Adipocyte (in vitro differentiated cells): ENCODE measurements around the gene TMEM35A.
"Not testable (repeated sequence)": the region's sequence is repeated elsewhere in the genome, so short reads cannot be mapped to it uniquely, and the experiment has no call there.

Experiments used
- DNase-seq: peaks from one replicate; pipeline ENCODE4 v3.0.0-alpha.2; 2015; ENCODE audit warnings: low read depth
- H3K27me3 ChIP-seq: replicated peaks from 2 replicates; pipeline ENCODE4 v1.7.0; 2013; ENCODE audit warnings: mild to moderate bottlenecking, low read length, moderate library complexity; ENCODE audit not compliant: control insufficient read depth, insufficient read depth
- H3K36me3 ChIP-seq: 2 replicates; pipeline ENCODE4 v1.7.0; 2013; ENCODE audit warnings: low read length, mild to moderate bottlenecking, moderate library complexity; ENCODE audit not compliant: control insufficient read depth, insufficient read depth, severe bottlenecking
- H3K4me1 ChIP-seq: 2 replicates; pipeline ENCODE4 v1.7.0; 2013; ENCODE audit warnings: mild to moderate bottlenecking, low read length, moderate library complexity; ENCODE audit not compliant: control insufficient read depth, insufficient read depth
- H3K4me3 ChIP-seq: 2 replicates; pipeline ENCODE4 v1.7.0; 2013; ENCODE audit warnings: mild to moderate bottlenecking, low read length, moderate library complexity
- H3K9ac ChIP-seq: 2 replicates; pipeline ENCODE4 v1.7.0; 2013; ENCODE audit warnings: mild to moderate bottlenecking, low read length, moderate library complexity
- H3K9me3 ChIP-seq: 2 replicates; pipeline ENCODE4 v1.7.0; 2013; ENCODE audit warnings: mild to moderate bottlenecking, low read length, moderate library complexity; ENCODE audit not compliant: control insufficient read depth

The TMEM35A gene

DNA sequence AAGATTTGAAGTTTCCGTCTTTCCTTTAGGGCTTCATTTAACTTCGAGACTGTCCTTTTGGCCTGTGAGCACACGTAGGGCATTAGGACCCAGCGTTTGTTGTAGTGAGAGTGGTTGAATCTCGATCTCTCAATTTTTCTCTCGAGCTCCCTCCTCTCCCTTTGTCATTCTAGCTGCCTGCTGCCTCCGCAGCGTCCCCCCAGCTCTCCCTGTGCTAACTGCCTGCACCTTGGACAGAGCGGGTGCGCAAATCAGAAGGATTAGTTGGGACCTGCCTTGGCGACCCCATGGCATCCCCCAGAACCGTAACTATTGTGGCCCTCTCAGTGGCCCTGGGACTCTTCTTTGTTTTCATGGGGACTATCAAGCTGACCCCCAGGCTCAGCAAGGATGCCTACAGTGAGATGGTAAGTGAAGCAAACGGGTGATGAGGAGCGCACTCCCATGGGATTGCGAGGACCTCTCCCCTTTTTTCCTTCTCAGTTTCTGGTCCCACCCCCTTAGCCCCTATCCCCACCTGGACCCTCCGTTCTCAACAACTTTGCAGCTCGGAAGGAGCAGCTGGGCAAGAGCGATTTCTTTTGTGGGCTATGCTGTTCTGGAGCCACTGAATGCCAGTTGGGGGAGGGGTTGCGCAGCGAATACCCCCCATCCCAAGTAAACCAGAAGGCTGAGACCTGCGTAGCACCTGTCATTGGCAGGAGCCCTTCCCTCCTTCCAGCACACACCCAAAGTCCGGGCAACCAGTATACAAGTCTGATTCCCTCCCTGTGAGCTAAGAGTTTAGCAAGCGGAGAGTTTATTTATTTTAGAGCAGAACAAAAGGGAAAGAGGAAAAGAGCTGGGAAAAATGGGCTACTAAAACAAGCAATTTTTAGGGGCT, at the start of gene TMEM35A:
TMEM35A (plus strand) TSS at position 164 of the 883 bp plus-strand sequence; CDS start at position 288, 124 bp downstream.
- no peaks in the 10 kb centered on the region for H3K9me3 ChIP-seq
- peaks cover 12% of the 10 kb centered on the region for H3K27me3 ChIP-seq
- H3K4me3 ChIP-seq = peak within 1 kb of the TSS; percentile 67
- peak; percentile 44 for DNase-seq
- H3K9ac ChIP-seq = peak within 1 kb of the TSS; percentile 7
- H3K36me3 ChIP-seq = no peaks in the 10 kb centered on the region
- no peaks in the 10 kb centered on the region for H3K4me1 ChIP-seq

- H3K4me1 ChIP-seq = no peaks in the 10 kb centered on the region
- no peaks in the 10 kb centered on the region for H3K27me3 ChIP-seq
- H3K36me3 ChIP-seq = peaks cover 8% of the 10 kb centered on the region
- no peaks in the 10 kb centered on the region for H3K9me3 ChIP-seq
- H3K9ac ChIP-seq = no peak overlapping the region
- DNase-seq = no peak
- no peak overlapping the region for H3K4me3 ChIP-seq
These were observed 49.0 kb upstream of the TMEM35A start for GRCh38 chrX:101029665-101030064.

GRCh38 chrX:101037231-101037630, 41.4 kb upstream of the TMEM35A start:
- H3K4me3 ChIP-seq = no peak overlapping the region

DNA sequence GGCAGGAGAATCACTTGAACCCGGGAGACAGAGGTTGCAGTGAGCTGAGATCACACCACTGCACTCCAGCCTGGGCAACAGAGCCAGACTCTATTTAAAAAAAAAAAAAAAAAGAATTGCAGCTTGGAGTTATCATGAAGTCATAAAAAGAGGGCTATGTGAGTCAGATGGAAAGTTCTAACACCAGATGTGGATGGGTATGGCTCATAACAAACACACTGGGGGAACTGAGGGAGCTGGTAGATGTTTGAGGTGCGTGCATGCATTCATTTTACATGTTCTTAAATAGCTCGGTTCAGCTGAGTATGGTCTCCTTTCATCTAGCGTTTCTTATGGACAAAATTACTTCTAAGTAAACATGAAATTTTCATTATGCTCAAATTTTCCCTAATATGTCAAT, 38.5 kb upstream of the TMEM35A start:
- Histone ChIP-seq H3K9me3 (no peaks in the 10 kb centered on the region), H3K9ac (no peak overlapping the region), H3K27me3 (no peaks in the 10 kb centered on the region), H3K4me3 (no peak overlapping the region), H3K4me1 (no peaks in the 10 kb centered on the region), H3K36me3 (peaks cover 8% of the 10 kb centered on the region)
- no peak for DNase-seq

More at GRCh38 chrX:101037231-101037630, 41.4 kb upstream of the TMEM35A start:
- H3K9ac ChIP-seq = no peak overlapping the region
- no peaks in the 10 kb centered on the region for H3K9me3 ChIP-seq
- DNase-seq = no peak
- no peaks in the 10 kb centered on the region for H3K27me3 ChIP-seq
- peaks cover 8% of the 10 kb centered on the region for H3K36me3 ChIP-seq
- no peaks in the 10 kb centered on the region for H3K4me1 ChIP-seq

DNA sequence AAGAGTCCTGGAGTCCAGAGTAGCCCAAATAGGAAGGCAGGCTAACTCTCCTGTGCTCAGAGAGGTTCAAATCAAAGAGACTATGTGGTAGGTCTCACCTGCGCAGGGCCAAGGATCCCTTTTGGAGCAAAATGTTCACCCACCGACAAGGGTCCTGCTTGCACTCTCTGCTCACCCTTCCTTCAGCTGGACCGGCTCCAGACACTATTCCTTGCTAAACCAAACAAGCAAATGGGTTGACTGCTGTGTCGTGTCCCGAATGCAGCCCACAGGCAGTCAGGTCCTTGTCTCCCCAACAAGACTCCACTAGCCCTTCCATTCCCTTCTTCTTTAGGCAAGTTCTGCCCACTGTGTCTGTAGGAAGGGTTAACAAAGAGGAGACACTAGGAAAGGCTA, 27.5 kb upstream of the TMEM35A start:
- peak overlapping the region; percentile 90 for H3K9ac ChIP-seq
- no peaks in the 10 kb centered on the region for H3K36me3 ChIP-seq
- peak overlapping the region; percentile 92 for H3K4me3 ChIP-seq
- H3K4me1 ChIP-seq = no peaks in the 10 kb centered on the region
- no peaks in the 10 kb centered on the region for H3K27me3 ChIP-seq
- no peaks in the 10 kb centered on the region for H3K9me3 ChIP-seq
- no peak for DNase-seq

- H3K9me3 ChIP-seq = no peaks in the 10 kb centered on the region
- peak within 1 kb of the TSS; percentile 92 for H3K4me3 ChIP-seq
- H3K36me3 ChIP-seq = no peaks in the 10 kb centered on the region
- no peaks in the 10 kb centered on the region for H3K4me1 ChIP-seq
- DNase-seq = peak; percentile 77
- peak within 1 kb of the TSS; percentile 90 for H3K9ac ChIP-seq
- H3K27me3 ChIP-seq = no peaks in the 10 kb centered on the region
These were observed 27.0 kb upstream of the TMEM35A start, which contains the start of gene TRMT2B for GRCh38 chrX:101051549-101052302. Gene TRMT2B (minus strand): TSS chrX:101052111. CDS start chrX:101042289, 9,822 bp downstream.

DNA sequence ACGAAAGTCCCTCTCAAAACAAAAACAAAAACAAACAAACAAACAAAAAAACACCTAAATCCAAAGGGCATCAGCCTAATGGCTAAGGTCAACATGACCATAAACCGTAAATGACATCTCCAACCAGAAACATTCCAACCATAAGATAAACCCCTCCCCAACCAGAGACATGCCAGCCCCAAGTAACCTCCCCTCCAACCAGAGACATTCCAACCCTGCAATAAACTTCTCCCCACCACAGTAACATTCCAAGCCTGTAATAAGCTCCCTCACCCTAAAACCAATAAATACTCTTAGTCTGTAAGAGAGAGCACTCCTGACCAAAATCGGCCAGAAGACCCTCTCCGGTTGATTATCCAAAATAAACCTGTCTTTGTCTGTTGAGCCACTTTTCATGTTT, 22.1 kb upstream of the TMEM35A start:
- not testable (repeated sequence) for H3K27me3 ChIP-seq, DNase-seq, H3K4me3 ChIP-seq, H3K9ac ChIP-seq, H3K4me1 ChIP-seq, H3K36me3 ChIP-seq, H3K9me3 ChIP-seq

DNA sequence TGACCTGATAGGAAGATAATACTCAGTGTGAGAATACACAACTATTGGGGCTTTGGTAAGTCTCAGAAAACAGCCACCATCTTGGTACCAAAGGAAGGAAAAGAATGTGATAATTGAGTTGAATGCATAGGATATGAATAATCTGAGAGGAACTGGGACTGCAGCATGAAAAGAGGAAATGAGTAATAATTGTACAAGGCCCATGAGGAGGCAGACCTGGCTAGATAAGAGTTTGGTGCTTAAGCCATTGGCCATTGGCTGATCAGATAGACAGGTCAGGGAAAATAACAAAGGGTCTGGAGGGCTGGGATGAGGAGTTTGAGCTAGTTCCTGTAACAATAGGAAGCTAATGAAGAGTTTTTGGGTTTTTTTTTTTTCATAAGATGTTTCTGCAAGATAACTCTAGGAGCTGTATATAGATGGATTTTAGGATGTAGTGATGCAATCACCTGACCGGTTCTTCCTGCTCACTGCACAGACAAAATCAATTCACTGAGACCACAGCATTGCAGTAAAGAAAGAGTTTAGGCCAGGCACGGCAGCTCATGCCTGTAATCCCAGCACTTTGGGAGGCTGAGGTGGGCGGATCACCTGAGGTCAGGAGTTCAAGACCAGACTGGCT, 21.5 kb upstream of the TMEM35A start:
- Histone ChIP-seq H3K4me1 (no peaks in the 10 kb centered on the region), H3K4me3 (no peak overlapping the region), H3K9ac (no peak overlapping the region), H3K36me3 (no peaks in the 10 kb centered on the region), H3K27me3 (no peaks in the 10 kb centered on the region), H3K9me3 (no peaks in the 10 kb centered on the region)
- DNase-seq = no peak

- Histone ChIP-seq H3K27me3 (no peaks in the 10 kb centered on the region), H3K9me3 (no peaks in the 10 kb centered on the region), H3K4me3 (no peak overlapping the region), H3K9ac (no peak overlapping the region), H3K36me3 (no peaks in the 10 kb centered on the region), H3K4me1 (no peaks in the 10 kb centered on the region)
- DNase-seq = no peak
These were observed 16.5 kb upstream of the TMEM35A start for GRCh38 chrX:101062176-101062575.

DNA sequence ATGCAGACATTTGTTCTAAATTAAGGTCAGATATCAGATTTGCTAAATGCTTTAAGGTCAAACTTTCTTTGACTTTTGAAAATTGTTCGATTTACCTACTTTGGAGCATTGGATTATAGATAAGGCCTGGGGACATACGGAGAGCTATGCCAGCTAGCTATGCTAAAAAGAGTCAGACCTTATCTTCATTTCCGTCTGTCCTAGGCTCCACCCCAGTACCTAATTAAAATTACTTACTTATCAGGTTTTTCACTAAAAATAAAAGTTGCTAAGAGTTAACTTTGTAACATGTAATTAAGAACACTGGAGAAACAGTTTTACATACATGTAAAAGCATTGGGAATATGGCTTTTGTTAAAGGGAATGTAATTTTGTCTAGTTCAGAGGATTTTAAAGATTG, 7.1 kb upstream of the TMEM35A start:
- DNase-seq = no peak
- Histone ChIP-seq H3K9me3 (no peaks in the 10 kb centered on the region), H3K9ac (no peak overlapping the region), H3K4me1 (no peaks in the 10 kb centered on the region), H3K27me3 (no peaks in the 10 kb centered on the region), H3K36me3 (no peaks in the 10 kb centered on the region), H3K4me3 (no peak overlapping the region)

DNA sequence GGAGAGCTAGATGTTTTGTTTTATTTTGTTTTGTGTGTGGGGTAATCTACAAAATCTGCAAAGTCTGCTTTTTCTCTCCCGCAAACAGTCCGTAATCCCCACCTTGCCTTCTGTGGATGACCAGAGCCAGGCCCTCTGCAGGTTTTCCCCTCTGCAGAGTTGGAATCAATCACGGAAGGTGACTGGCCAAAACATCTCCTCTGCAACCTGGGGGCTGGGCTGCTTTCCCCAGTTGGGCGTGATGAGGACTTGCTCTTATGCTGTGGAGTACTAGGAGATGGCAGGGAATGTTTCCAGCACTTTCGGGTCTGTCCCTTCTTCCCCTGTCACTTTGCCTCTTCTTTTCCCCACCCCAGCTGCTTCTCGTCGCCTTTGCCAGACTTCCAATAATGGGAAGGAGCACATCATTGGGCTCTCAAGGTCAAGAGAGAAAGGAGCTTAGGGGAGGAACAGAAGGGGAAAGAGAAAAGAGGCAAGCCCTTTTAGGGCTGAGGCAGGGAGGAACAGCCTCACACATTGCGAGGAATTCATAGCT, 1.1 kb downstream of the TMEM35A start:
- H3K9ac ChIP-seq = no peak overlapping the region
- H3K36me3 ChIP-seq = no peaks in the 10 kb centered on the region
- no peaks in the 10 kb centered on the region for H3K4me1 ChIP-seq
- no peaks in the 10 kb centered on the region for H3K9me3 ChIP-seq
- DNase-seq = no peak
- H3K27me3 ChIP-seq = peaks cover 12% of the 10 kb centered on the region
- H3K4me3 ChIP-seq = peak overlapping the region; percentile 67
